ENCODE results near the gene ETS2. TPM values are rescaled to one million over a fixed set of nuclear protein-coding genes. Genes with fewer than 3 reads are reported as not detected.

ETS2 gene
- total and polyA plus RNA-seq, 2 experiments from 2014 or later, result 19.5 to 36.8 TPM

DNA sequence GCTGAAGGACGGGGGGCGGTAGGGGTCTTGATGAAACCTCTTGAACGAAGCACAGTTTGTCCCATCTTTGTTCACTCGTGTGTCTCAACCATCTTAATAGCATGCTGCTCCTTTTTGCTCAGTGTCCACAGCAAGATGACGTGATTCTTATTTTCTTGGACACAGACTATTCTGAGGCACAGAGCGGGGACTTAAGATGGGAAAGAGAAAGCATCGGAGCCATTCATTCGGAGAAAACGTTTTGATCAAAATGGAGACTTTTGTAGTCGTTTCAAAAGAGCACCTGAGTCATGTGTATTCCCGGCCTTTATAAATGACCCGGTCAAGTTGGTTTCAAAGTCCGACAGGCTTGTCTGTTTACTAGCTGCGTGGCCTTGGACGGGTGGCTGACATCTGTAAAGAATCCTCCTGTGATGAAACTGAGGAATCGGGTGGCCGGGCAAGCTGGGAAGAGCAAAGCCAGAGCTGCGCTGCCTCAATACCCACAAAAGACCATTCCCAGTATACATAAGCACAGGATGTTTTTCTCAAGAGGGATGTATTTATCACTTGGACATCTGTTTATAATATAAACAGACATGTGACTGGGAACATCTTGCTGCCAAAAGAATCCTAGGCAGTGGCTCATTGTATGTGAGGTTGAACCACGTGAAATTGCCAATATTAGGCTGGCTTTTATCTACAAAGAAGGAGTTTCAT lies 18.5 kb downstream of the ETS2 start:
- DNase-seq (ENCODE audit: low spot score) (no peak), ATAC-seq (no peak)
- Histone ChIP-seq H3K4me2 (no peak overlapping the region), H3K36me3 (ENCODE audit: insufficient read depth) (peaks cover 45% of the 10 kb centered on the region), H3K4me3 (no peak overlapping the region), H2AFZ (no peak overlapping the region), H3F3A (replicated peaks; ENCODE audit: low read depth) (no peaks in the 10 kb centered on the region), H3K9me2 (ENCODE audit: insufficient read depth) (no peaks in the 10 kb centered on the region), H4K20me1 (replicated peaks; ENCODE audit: insufficient read depth) (peaks cover 8% of the 10 kb centered on the region), H3K79me2 (replicated peaks; ENCODE audit: insufficient read depth) (0 out of 2 replicates have a peak, but pooled peaks cover 3% of the 10 kb centered on the region), H3K27me3 (ENCODE audit: insufficient read depth) (no peaks in the 10 kb centered on the region), H3K27ac (ENCODE audit: low read depth) (0 out of 2 replicates have a peak overlapping the region, but pooled peaks have one; percentile 50), H3K4me1 (ENCODE audit: insufficient read depth) (no peaks in the 10 kb centered on the region)
- TF ChIP-seq, protein P1, sequence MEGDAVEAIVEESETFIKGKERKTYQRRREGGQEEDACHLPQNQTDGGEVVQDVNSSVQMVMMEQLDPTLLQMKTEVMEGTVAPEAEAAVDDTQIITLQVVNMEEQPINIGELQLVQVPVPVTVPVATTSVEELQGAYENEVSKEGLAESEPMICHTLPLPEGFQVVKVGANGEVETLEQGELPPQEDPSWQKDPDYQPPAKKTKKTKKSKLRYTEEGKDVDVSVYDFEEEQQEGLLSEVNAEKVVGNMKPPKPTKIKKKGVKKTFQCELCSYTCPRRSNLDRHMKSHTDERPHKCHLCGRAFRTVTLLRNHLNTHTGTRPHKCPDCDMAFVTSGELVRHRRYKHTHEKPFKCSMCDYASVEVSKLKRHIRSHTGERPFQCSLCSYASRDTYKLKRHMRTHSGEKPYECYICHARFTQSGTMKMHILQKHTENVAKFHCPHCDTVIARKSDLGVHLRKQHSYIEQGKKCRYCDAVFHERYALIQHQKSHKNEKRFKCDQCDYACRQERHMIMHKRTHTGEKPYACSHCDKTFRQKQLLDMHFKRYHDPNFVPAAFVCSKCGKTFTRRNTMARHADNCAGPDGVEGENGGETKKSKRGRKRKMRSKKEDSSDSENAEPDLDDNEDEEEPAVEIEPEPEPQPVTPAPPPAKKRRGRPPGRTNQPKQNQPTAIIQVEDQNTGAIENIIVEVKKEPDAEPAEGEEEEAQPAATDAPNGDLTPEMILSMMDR (conservative IDR thresholded peaks at IDR 0.05; ENCODE audit: low read depth in 2 of 2), result no peak
- no peak for TF ChIP-seq STAT1 (IDR thresholded peaks at IDR 0.05; ENCODE audit: unreplicated experiment)
- no peak for TF ChIP-seq ZNF114 (CRISPR knock-in tag; IDR thresholded peaks at IDR 0.05)
- peaks cover 62% of the 10 kb centered on the region for H3K36me3 Mint-ChIP-seq (ENCODE audit: low read depth)
- peaks cover 4% of the 10 kb centered on the region; the same call in 1 of the 3 replicates for H3K9me3 Mint-ChIP-seq
- H3K27me3 Mint-ChIP-seq (ENCODE audit: insufficient read depth, low read depth, poor library complexity), result no peaks in the 10 kb centered on the region
- H3K4me3 Mint-ChIP-seq, result no peak overlapping the region
- H3K27ac Mint-ChIP-seq, result 0 out of 2 replicates have a peak overlapping the region, but pooled peaks have one; percentile 31
- H3K4me1 Mint-ChIP-seq, result no peaks in the 10 kb centered on the region

DNA sequence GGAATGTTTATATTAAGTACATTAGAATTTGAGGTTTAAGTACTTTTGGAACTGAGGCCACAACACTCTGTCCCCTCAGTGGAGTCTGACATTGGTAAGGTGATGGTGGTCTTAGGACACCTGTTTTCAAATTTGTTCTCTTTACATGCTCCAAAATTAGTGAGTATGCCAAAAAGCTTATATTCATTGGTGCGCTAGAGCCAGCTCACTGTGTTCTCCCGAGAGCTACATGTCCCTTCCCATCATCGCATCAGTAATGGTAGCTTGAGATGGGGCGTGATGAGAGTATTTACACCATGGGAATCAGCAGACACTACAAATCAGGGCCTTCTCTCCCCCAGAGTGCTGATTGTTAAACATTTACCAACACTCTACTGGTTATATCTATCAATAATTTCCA lies 19.5 kb downstream of the ETS2 start:
- Histone ChIP-seq H3F3A (replicated peaks; ENCODE audit: low read depth) (no peaks in the 10 kb centered on the region), H3K4me1 (ENCODE audit: insufficient read depth) (no peaks in the 10 kb centered on the region), H3K27ac (ENCODE audit: low read depth) (no peak overlapping the region), H4K20me1 (replicated peaks; ENCODE audit: insufficient read depth) (peaks cover 8% of the 10 kb centered on the region), H3K9me2 (ENCODE audit: insufficient read depth) (no peaks in the 10 kb centered on the region), H3K36me3 (ENCODE audit: insufficient read depth) (peaks cover 35% of the 10 kb centered on the region), H3K4me3 (no peak overlapping the region), H3K27me3 (ENCODE audit: insufficient read depth) (no peaks in the 10 kb centered on the region), H2AFZ (no peak overlapping the region), H3K79me2 (replicated peaks; ENCODE audit: insufficient read depth) (0 out of 2 replicates have a peak, but pooled peaks cover under 1% of the 10 kb centered on the region), H3K4me2 (no peak overlapping the region)
- no peak overlapping the region for H3K27ac Mint-ChIP-seq
- peaks cover 4% of the 10 kb centered on the region; the same call in 1 of the 3 replicates for H3K9me3 Mint-ChIP-seq
- no peaks in the 10 kb centered on the region for H3K4me1 Mint-ChIP-seq
- H3K27me3 Mint-ChIP-seq (ENCODE audit: insufficient read depth, low read depth, poor library complexity), result no peaks in the 10 kb centered on the region
- no peak for ATAC-seq
- no peak overlapping the region for H3K4me3 Mint-ChIP-seq
- peaks cover 52% of the 10 kb centered on the region for H3K36me3 Mint-ChIP-seq (ENCODE audit: low read depth)
- DNase-seq (ENCODE audit: low spot score), result no peak
- TF ChIP-seq POLR2AphosphoS5 (IDR thresholded peaks at IDR 0.05; ENCODE audit: low read depth) (no peak), CREB1 (CRISPR knock-in tag; IDR thresholded peaks at IDR 0.05; ENCODE audit: low read depth) (no peak)
- TF ChIP-seq, protein P2, sequence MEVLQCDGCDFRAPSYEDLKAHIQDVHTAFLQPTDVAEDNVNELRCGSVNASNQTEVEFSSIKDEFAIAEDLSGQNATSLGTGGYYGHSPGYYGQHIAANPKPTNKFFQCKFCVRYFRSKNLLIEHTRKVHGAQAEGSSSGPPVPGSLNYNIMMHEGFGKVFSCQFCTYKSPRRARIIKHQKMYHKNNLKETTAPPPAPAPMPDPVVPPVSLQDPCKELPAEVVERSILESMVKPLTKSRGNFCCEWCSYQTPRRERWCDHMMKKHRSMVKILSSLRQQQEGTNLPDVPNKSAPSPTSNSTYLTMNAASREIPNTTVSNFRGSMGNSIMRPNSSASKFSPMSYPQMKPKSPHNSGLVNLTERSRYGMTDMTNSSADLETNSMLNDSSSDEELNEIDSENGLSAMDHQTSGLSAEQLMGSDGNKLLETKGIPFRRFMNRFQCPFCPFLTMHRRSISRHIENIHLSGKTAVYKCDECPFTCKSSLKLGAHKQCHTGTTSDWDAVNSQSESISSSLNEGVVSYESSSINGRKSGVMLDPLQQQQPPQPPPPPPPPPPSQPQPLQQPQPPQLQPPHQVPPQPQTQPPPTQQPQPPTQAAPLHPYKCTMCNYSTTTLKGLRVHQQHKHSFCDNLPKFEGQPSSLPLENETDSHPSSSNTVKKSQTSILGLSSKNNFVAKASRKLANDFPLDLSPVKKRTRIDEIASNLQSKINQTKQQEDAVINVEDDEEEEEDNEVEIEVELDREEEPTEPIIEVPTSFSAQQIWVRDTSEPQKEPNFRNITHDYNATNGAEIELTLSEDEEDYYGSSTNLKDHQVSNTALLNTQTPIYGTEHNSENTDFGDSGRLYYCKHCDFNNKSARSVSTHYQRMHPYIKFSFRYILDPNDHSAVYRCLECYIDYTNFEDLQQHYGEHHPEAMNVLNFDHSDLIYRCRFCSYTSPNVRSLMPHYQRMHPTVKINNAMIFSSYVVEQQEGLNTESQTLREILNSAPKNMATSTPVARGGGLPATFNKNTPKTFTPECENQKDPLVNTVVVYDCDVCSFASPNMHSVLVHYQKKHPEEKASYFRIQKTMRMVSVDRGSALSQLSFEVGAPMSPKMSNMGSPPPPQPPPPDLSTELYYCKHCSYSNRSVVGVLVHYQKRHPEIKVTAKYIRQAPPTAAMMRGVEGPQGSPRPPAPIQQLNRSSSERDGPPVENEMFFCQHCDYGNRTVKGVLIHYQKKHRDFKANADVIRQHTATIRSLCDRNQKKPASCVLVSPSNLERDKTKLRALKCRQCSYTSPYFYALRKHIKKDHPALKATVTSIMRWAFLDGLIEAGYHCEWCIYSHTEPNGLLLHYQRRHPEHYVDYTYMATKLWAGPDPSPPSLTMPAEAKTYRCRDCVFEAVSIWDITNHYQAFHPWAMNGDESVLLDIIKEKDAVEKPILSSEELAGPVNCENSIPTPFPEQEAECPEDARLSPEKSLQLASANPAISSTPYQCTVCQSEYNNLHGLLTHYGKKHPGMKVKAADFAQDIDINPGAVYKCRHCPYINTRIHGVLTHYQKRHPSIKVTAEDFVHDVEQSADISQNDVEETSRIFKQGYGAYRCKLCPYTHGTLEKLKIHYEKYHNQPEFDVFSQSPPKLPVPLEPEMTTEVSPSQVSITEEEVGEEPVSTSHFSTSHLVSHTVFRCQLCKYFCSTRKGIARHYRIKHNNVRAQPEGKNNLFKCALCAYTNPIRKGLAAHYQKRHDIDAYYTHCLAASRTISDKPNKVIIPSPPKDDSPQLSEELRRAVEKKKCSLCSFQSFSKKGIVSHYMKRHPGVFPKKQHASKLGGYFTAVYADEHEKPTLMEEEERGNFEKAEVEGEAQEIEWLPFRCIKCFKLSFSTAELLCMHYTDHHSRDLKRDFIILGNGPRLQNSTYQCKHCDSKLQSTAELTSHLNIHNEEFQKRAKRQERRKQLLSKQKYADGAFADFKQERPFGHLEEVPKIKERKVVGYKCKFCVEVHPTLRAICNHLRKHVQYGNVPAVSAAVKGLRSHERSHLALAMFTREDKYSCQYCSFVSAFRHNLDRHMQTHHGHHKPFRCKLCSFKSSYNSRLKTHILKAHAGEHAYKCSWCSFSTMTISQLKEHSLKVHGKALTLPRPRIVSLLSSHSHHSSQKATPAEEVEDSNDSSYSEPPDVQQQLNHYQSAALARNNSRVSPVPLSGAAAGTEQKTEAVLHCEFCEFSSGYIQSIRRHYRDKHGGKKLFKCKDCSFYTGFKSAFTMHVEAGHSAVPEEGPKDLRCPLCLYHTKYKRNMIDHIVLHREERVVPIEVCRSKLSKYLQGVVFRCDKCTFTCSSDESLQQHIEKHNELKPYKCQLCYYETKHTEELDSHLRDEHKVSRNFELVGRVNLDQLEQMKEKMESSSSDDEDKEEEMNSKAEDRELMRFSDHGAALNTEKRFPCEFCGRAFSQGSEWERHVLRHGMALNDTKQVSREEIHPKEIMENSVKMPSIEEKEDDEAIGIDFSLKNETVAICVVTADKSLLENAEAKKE (CRISPR knock-in tag; IDR thresholded peaks at IDR 0.05), result no peak
- TF ChIP-seq, protein P3, sequence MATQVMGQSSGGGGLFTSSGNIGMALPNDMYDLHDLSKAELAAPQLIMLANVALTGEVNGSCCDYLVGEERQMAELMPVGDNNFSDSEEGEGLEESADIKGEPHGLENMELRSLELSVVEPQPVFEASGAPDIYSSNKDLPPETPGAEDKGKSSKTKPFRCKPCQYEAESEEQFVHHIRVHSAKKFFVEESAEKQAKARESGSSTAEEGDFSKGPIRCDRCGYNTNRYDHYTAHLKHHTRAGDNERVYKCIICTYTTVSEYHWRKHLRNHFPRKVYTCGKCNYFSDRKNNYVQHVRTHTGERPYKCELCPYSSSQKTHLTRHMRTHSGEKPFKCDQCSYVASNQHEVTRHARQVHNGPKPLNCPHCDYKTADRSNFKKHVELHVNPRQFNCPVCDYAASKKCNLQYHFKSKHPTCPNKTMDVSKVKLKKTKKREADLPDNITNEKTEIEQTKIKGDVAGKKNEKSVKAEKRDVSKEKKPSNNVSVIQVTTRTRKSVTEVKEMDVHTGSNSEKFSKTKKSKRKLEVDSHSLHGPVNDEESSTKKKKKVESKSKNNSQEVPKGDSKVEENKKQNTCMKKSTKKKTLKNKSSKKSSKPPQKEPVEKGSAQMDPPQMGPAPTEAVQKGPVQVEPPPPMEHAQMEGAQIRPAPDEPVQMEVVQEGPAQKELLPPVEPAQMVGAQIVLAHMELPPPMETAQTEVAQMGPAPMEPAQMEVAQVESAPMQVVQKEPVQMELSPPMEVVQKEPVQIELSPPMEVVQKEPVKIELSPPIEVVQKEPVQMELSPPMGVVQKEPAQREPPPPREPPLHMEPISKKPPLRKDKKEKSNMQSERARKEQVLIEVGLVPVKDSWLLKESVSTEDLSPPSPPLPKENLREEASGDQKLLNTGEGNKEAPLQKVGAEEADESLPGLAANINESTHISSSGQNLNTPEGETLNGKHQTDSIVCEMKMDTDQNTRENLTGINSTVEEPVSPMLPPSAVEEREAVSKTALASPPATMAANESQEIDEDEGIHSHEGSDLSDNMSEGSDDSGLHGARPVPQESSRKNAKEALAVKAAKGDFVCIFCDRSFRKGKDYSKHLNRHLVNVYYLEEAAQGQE (IDR thresholded peaks at IDR 0.05; ENCODE audit: unreplicated experiment), result no peak
- TF ChIP-seq, protein P4, sequence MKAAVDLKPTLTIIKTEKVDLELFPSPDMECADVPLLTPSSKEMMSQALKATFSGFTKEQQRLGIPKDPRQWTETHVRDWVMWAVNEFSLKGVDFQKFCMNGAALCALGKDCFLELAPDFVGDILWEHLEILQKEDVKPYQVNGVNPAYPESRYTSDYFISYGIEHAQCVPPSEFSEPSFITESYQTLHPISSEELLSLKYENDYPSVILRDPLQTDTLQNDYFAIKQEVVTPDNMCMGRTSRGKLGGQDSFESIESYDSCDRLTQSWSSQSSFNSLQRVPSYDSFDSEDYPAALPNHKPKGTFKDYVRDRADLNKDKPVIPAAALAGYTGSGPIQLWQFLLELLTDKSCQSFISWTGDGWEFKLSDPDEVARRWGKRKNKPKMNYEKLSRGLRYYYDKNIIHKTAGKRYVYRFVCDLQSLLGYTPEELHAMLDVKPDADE (IDR thresholded peaks at IDR 0.05), result no peak

Data from GM23338 (cell line).